ENCODE measurements around the gene KCNK7. TPM values are rescaled to one million over a fixed set of nuclear protein-coding genes. Genes with fewer than 3 reads are reported as not detected.

Gene KCNK7
- total RNA-seq, 3 donors from 2014 or later (not counting 1 experiment from before 2014, with no cell fraction given), result 6.3 to 11.2 (median 7.1) TPM

DNA sequence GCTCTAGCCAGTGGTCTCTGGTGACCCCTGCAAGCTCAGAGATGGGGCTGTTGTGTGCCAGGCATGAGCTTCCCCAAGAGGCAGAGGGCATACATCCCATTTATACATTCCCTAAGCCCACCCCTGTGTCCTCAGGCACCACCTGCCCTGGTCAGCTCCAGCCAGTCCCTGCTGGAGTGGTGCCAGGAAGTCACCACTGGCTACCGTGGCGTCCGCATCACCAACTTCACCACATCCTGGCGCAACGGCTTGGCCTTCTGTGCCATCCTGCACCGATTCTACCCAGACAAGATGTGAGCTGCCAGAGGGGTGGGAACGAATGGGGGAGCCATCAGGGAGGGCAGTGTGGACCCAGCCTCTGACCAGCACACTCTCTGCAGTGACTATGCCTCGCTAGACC, 11.5 kb downstream of the KCNK7 start:
- WGBS (ENCODE audit: insufficient coverage), result 57% methylated on average over 8 of the region's 8 CpGs
- Mint-ChIP-seq H3K4me3 (no peak overlapping the region), H3K27ac (peak overlapping the region in 1 of 2 donors; percentile 74), H3K9me3 (no peaks in the 10 kb centered on the region), H3K27me3 (ENCODE audit: low read depth in 2 of 2) (no peaks in the 10 kb centered on the region), H3K4me1 (peaks cover 29 to 56% of the 10 kb centered on the region in 2 donors), H3K36me3 (no peaks in the 10 kb centered on the region)
- ATAC-seq (no peak), DNase-seq (no peak)
- H3K4me1 ChIP-seq (ENCODE audit: control insufficient read depth, insufficient read depth, low read length), result peaks cover 32% of the 10 kb centered on the region
- no peak overlapping the region for H3K27ac ChIP-seq (ENCODE audit: low read length)
- intact Hi-C loops (cut with micrococcal nuclease), result loop anchor here (10.0 kb wide), 1 partner anchor 219 kb away; no protein-coding TSS in a partner anchor
- H3K9me3 ChIP-seq (ENCODE audit: control insufficient read depth, insufficient read depth, low read length), result no peaks in the 10 kb centered on the region
- peaks cover 52% of the 10 kb centered on the region for H3K36me3 ChIP-seq (ENCODE audit: control insufficient read depth, insufficient read depth, low read length)
- no peak overlapping the region for H3K4me3 ChIP-seq (ENCODE audit: low read length)
- H3K27me3 ChIP-seq (ENCODE audit: control insufficient read depth, insufficient read depth, low read length), result no peaks in the 10 kb centered on the region
- TF ChIP-seq, protein P1, sequence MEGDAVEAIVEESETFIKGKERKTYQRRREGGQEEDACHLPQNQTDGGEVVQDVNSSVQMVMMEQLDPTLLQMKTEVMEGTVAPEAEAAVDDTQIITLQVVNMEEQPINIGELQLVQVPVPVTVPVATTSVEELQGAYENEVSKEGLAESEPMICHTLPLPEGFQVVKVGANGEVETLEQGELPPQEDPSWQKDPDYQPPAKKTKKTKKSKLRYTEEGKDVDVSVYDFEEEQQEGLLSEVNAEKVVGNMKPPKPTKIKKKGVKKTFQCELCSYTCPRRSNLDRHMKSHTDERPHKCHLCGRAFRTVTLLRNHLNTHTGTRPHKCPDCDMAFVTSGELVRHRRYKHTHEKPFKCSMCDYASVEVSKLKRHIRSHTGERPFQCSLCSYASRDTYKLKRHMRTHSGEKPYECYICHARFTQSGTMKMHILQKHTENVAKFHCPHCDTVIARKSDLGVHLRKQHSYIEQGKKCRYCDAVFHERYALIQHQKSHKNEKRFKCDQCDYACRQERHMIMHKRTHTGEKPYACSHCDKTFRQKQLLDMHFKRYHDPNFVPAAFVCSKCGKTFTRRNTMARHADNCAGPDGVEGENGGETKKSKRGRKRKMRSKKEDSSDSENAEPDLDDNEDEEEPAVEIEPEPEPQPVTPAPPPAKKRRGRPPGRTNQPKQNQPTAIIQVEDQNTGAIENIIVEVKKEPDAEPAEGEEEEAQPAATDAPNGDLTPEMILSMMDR (IDR thresholded peaks at IDR 0.05), result no peak

DNA sequence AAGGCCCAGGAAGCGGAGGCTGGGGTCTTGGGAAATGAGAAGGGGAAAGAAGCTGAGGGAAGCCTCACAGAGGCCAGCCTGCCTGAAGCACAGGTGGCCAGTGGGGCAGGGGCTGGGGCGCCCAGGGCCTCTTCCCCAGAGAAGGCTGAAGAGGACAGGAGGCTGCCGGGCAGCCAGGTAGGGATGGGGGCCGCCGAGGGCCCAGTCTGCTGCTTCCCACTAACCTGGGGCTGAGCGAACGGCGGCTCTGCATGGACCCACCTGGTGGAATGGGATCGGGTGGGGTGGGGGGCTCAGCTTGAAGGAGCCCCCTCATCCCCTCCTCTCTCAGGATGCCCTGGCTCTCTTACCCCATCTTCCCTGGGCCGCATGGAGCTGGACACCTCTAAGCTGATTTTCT, 12.0 kb downstream of the KCNK7 start:
- Mint-ChIP-seq H3K4me3 (no peak overlapping the region), H3K27ac (peak overlapping the region; percentile 74 to 81), H3K9me3 (no peaks in the 10 kb centered on the region), H3K36me3 (no peaks in the 10 kb centered on the region), H3K27me3 (ENCODE audit: low read depth in 2 of 2) (no peaks in the 10 kb centered on the region), H3K4me1 (peaks cover 27 to 56% of the 10 kb centered on the region in 2 donors)
- DNase-seq (no peak), ATAC-seq (no peak)
- intact Hi-C loops (cut with micrococcal nuclease), result loop anchor here (10.0 kb wide), 1 partner anchor 219 kb away; no protein-coding TSS in a partner anchor
- TF ChIP-seq, protein P1 (IDR thresholded peaks at IDR 0.05), result no peak
- peaks cover 27% of the 10 kb centered on the region for H3K4me1 ChIP-seq (ENCODE audit: control insufficient read depth, insufficient read depth, low read length)
- no peaks in the 10 kb centered on the region for H3K27me3 ChIP-seq (ENCODE audit: control insufficient read depth, insufficient read depth, low read length)
- no peak overlapping the region for H3K27ac ChIP-seq (ENCODE audit: low read length)
- peaks cover 52% of the 10 kb centered on the region for H3K36me3 ChIP-seq (ENCODE audit: control insufficient read depth, insufficient read depth, low read length)
- WGBS (ENCODE audit: insufficient coverage), result 93% methylated on average over 7 of the region's 10 CpGs
- no peaks in the 10 kb centered on the region for H3K9me3 ChIP-seq (ENCODE audit: control insufficient read depth, insufficient read depth, low read length)
- no peak overlapping the region for H3K4me3 ChIP-seq (ENCODE audit: low read length)

DNA sequence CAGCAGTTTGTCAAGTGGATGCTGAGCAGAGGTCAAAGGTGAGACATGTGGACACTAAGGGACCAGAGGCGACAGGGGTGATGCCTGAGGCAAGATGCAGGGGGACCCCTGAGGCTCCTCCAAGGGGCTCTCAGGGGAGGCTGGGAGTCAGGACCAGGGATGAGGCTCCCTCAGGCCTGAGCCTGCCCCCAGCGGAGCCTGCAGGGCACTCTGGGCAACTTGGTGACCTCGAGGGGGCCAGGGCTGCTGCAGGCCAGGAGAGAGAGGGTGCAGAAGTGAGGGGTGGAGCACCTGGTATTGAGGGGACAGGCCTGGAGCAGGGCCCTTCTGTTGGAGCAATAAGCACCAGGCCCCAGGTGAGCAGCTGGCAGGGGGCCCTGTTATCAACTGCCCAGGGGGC, 13.7 kb downstream of the KCNK7 start:
- H3K9me3 Mint-ChIP-seq, result no peaks in the 10 kb centered on the region
- intact Hi-C loops (cut with micrococcal nuclease), result loop anchor here (10.0 kb wide), 1 partner anchor 217 kb away; no protein-coding TSS in a partner anchor
- no peaks in the 10 kb centered on the region for H3K36me3 Mint-ChIP-seq
- peaks cover 24 to 59% of the 10 kb centered on the region in 2 donors for H3K4me1 Mint-ChIP-seq
- peaks cover 57% of the 10 kb centered on the region for H3K36me3 ChIP-seq (ENCODE audit: control insufficient read depth, insufficient read depth, low read length)
- DNase-seq (no peak), ATAC-seq (no peak)
- TF ChIP-seq, protein P1 (IDR thresholded peaks at IDR 0.05), result no peak
- H3K27me3 Mint-ChIP-seq (ENCODE audit: low read depth in 2 of 2), result no peaks in the 10 kb centered on the region
- H3K9me3 ChIP-seq (ENCODE audit: control insufficient read depth, insufficient read depth, low read length), result no peaks in the 10 kb centered on the region
- H3K4me1 ChIP-seq (ENCODE audit: control insufficient read depth, insufficient read depth, low read length), result peaks cover 26% of the 10 kb centered on the region
- 96% methylated on average over 3 of the region's 3 CpGs for WGBS (ENCODE audit: insufficient coverage)
- no peak overlapping the region for H3K27ac ChIP-seq (ENCODE audit: low read length)
- H3K27me3 ChIP-seq (ENCODE audit: control insufficient read depth, insufficient read depth, low read length), result no peaks in the 10 kb centered on the region
- H3K27ac Mint-ChIP-seq, result peak overlapping the region; percentile 74 to 81
- no peak overlapping the region for H3K4me3 Mint-ChIP-seq
- H3K4me3 ChIP-seq (ENCODE audit: low read length), result no peak overlapping the region

DNA sequence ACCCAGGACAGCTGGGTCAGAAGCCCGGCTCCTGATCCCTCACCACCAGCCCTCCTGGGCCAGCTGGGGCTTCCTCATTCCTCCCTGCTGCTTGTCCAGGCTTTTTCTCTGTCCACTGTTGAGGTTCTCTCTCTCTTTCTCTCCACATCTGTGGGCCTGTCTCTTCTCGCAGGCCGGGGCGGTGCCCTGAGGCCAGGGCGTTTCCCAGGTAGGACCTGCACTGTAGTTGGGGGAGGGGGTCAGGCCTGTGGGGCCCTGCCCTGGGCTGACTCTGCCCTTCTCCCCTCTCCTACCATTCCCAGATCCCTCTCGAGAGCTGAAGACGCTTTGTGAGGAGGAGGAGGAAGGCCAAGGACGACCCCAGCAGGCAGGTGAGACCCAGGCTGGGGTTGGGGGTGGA, 14.8 kb downstream of the KCNK7 start:
- Histone ChIP-seq H3K4me3 (ENCODE audit: low read length) (no peak overlapping the region), H3K36me3 (ENCODE audit: control insufficient read depth, insufficient read depth, low read length) (peaks cover 48% of the 10 kb centered on the region), H3K27ac (ENCODE audit: low read length) (no peak overlapping the region), H3K4me1 (ENCODE audit: control insufficient read depth, insufficient read depth, low read length) (peaks cover 30% of the 10 kb centered on the region), H3K27me3 (ENCODE audit: control insufficient read depth, insufficient read depth, low read length) (no peaks in the 10 kb centered on the region), H3K9me3 (ENCODE audit: control insufficient read depth, insufficient read depth, low read length) (no peaks in the 10 kb centered on the region)
- Mint-ChIP-seq H3K4me3 (no peak overlapping the region), H3K27ac (peak overlapping the region in 1 of 2 donors; percentile 30), H3K9me3 (no peaks in the 10 kb centered on the region), H3K36me3 (no peaks in the 10 kb centered on the region), H3K27me3 (ENCODE audit: low read depth in 2 of 2) (no peaks in the 10 kb centered on the region), H3K4me1 (peaks cover 24 to 57% of the 10 kb centered on the region in 2 donors)
- intact Hi-C loops (cut with micrococcal nuclease), result loop anchor here (10.0 kb wide), 1 partner anchor 216 kb away; no protein-coding TSS in a partner anchor
- 89% methylated on average over 3 of the region's 8 CpGs for WGBS (ENCODE audit: insufficient coverage)
- ATAC-seq (no peak), DNase-seq (no peak)
- TF ChIP-seq, protein P1 (IDR thresholded peaks at IDR 0.05), result no peak
